GM12878 (cell line): ENCODE data around the gene ITGB2. TPM values are rescaled to one million over a fixed set of nuclear protein-coding genes. Genes with fewer than 3 reads are reported as not detected.

Experiments used
- ATAC-seq: fragments of 200-7000 bp; cut with Tn5 transposase; 3 replicates; pipeline ENCODE4 v1.9.1; 2020; ENCODE audit warnings: mild to moderate bottlenecking, moderate library complexity
- BruUV-seq: library from RNA; stranded (reverse); fragments of 400-500 nt; replicated peaks from 2 replicates; lab custom pipeline; 2021; lab: Mats Ljungman, UMichigan
- CTCF ChIA-PET: fragments of 300-600 bp; sonication (Branson Sonifier 250); formaldehyde crosslinking; extraction: SDS; loops from one replicate; lab custom pipeline; 2021; ENCODE audit warnings: inconsistent platforms; lab: Yijun Ruan, JAX
- POLR2A ChIA-PET: fragments of 350-600 bp; formaldehyde crosslinking; extraction: SDS; loops from one replicate; lab custom pipeline; 2021; ENCODE audit warnings: inconsistent platforms; lab: Charles Lee
- RAD21 ChIA-PET: fragments of 300-600 bp; sonication (Branson Sonifier 250); formaldehyde crosslinking; loops from one replicate; lab custom pipeline; 2023; ENCODE audit warnings: antibody characterized with exemption; ENCODE audit not compliant: unreplicated experiment; lab: Charles Lee
- SMC1A ChIA-PET: fragments of 300-600 bp; sonication (Branson Sonifier 250); formaldehyde crosslinking; loops from one replicate; lab custom pipeline; 2023; ENCODE audit not compliant: unreplicated experiment, uncharacterized antibody; lab: Charles Lee
- DNase-seq: peaks from one replicate; pipeline ENCODE4 v3.0.0-alpha.2; 2011; ENCODE audit warnings: low read depth, low spot score
- FAIRE-seq: peaks from 3 replicates; lab custom pipeline; 2011; peaks lifted over from hg19 to GRCh38; lab: Jason Lieb, UNC
- H2AFZ ChIP-seq: 2 replicates; pipeline ENCODE4 v1.6.0; 2011; ENCODE audit warnings: low read depth, low read length, control low read depth; ENCODE audit not compliant: control insufficient read depth
- H3K27ac ChIP-seq: 2 replicates; pipeline ENCODE4 v1.5.1; 2011; ENCODE audit warnings: control low read depth; ENCODE audit not compliant: control insufficient read depth, insufficient read depth
- H3K27me3 ChIP-seq, 2 experiments: replicated peaks in 1 of 2; 2 replicates each; pipeline versions ENCODE4 v1.6.0 to v1.6.1; 2011; ENCODE audit warnings: low read length in 1 of 2; ENCODE audit not compliant: control insufficient read depth in 2 of 2, insufficient read depth in 2 of 2
- H3K36me3 ChIP-seq, 2 experiments: 2 replicates each; pipeline ENCODE4 v1.5.1; 2011; ENCODE audit warnings: low read length in 1 of 2; ENCODE audit not compliant: control insufficient read depth in 2 of 2, insufficient read depth in 2 of 2
- H3K4me1 ChIP-seq: 2 replicates; pipeline ENCODE4 v1.6.1; 2011; ENCODE audit warnings: mild to moderate bottlenecking, low read length, moderate library complexity, mixed read lengths; ENCODE audit not compliant: control insufficient read depth, insufficient read depth
- H3K4me2 ChIP-seq: 2 replicates; pipeline ENCODE4 v1.6.0; 2011; ENCODE audit warnings: control low read depth; ENCODE audit not compliant: control insufficient read depth, insufficient read depth
- H3K4me3 ChIP-seq: fragments of 200-600 bp; sonication (generic); 2 replicates; pipeline ENCODE4 v1.5.1; 2016
- H3K79me2 ChIP-seq: 2 replicates; pipeline ENCODE4 v1.6.0; 2011; ENCODE audit warnings: low read length; ENCODE audit not compliant: control insufficient read depth, insufficient read depth
- H3K9ac ChIP-seq: 2 replicates; pipeline ENCODE4 v1.8.0; 2011; ENCODE audit warnings: low read length, control low read depth, mixed read lengths; ENCODE audit not compliant: control insufficient read depth, insufficient read depth
- H3K9me3 ChIP-seq: replicated peaks from 3 replicates; pipeline ENCODE4 v1.5.1; 2011; ENCODE audit warnings: mild to moderate bottlenecking, low read length; ENCODE audit not compliant: control insufficient read depth, insufficient read depth
- H4K20me1 ChIP-seq: 2 replicates; pipeline ENCODE4 v1.6.0; 2011; ENCODE audit not compliant: control insufficient read depth, insufficient read depth
- BCL3 ChIP-seq: IDR thresholded peaks from 2 replicates; pipeline ENCODE4 v1.6.1; 2011; ENCODE audit warnings: borderline replicate concordance, low read depth, mild to moderate bottlenecking, moderate library complexity, low read length; ENCODE audit not compliant: insufficient read depth, poor library complexity, severe bottlenecking
- CUX1 ChIP-seq: IDR thresholded peaks from 2 replicates; pipeline ENCODE4 v1.6.1; 2012; ENCODE audit warnings: improper control_type of control experiment, low read depth, low read length; ENCODE audit not compliant: insufficient replicate concordance
- MXI1 ChIP-seq: fragments of 150-350 bp; IDR thresholded peaks from 2 replicates; pipeline ENCODE4 v1.6.1; 2011; ENCODE audit warnings: low read depth, mild to moderate bottlenecking, inconsistent platforms, low read length, improper control_type of control experiment
- NBN ChIP-seq: fragments of 450-650 bp; IDR thresholded peaks from 2 replicates; pipeline ENCODE4 v1.6.1; 2016
- NFIC ChIP-seq: IDR thresholded peaks from 2 replicates; pipeline ENCODE4 v1.6.1; 2012; ENCODE audit warnings: low read depth, mild to moderate bottlenecking, inconsistent platforms, low read length, moderate library complexity
- PKNOX1 ChIP-seq: fragments of 450-650 bp; IDR thresholded peaks from 2 replicates; pipeline ENCODE4 v1.6.1; 2016; ENCODE audit warnings: mild to moderate bottlenecking
- PRDM15 ChIP-seq: fragments of 450-650 bp; formaldehyde crosslinking; IDR thresholded peaks from 2 replicates; pipeline ENCODE4 v1.4.0; 2020; ENCODE audit warnings: mild to moderate bottlenecking, moderate library complexity
- WGBS: methylation state at CpG from one replicate; pipeline ENCODE4 v1.1.6; 2016; ENCODE audit warnings: low lambda C conversion rate; ENCODE audit not compliant: insufficient replicate concordance, insufficient coverage; ENCODE audit errors: missing lambda C conversion rate; 5-methylcytosine and 5-hydroxymethylcytosine counted together
- in situ Hi-C: fragments of 300-500 bp; cut with MboI; formaldehyde crosslinking; loops from 9 replicates; pipeline ENCODE4 v1.14.3; 2018; ENCODE audit warnings: mixed read lengths
- intact Hi-C: fragments of 100-400 bp; cut with micrococcal nuclease; formaldehyde crosslinking; loops from one replicate; pipeline ENCODE4 v1.14.2; 2022; ENCODE audit not compliant: unreplicated experiment
- polyA plus RNA-seq, 11 experiments: library from polyadenylated mRNA; depleted of rRNA in 4 of 11; unstranded in 6 of 11; stranded (reverse) in 5 of 11; fragments of >200 nt; fragmentation: Nextera tagmentation in 4 of 11; fragmentation: Illumina TruSeq in 1 of 11; extraction: Ambion mirVana in 4 of 11; extraction: Trizol in 1 of 11; gene quantifications; 1 replicate in 1 of 11; 2 replicates in 10 of 11; pipeline versions ENCODE4 v1.2.1 to v1.2.3, GENCODE V29; 2011 to 2016; ENCODE audit warnings: inconsistent platforms in 2 of 11, missing spikeins in 2 of 11, low read depth in 1 of 11
- total RNA-seq, 4 experiments: library from RNA; depleted of rRNA in 3 of 4; stranded (reverse); fragments of >200 nt in 3 of 4; fragmentation: Illumina TruSeq in 1 of 4; extraction: Trizol in 1 of 4; gene quantifications; 2 replicates each; pipeline versions ENCODE4 v1.2.1 to v1.2.3, GENCODE V29; 2013 to 2021

The ITGB2 gene
- total and polyA plus RNA-seq, 10 of the 15 experiments (the other 5 are each of a cell fraction or from before 2014, with no cell fraction given) = 8.0 to 172 (median 58.9) TPM

- Histone ChIP-seq H3K27ac (no peak overlapping the region), H3K79me2 (peaks cover 17% of the 10 kb centered on the region), H3K4me2 (peak overlapping the region; percentile 65; the same call in 1 of the 2 replicates), H3K4me3 (no peak overlapping the region), H3K36me3 (peaks cover 1 to 4% of the 10 kb centered on the region in 2 experiments; a peak in 2 of 4 replicates), H3K27me3 (no peaks in the 10 kb centered on the region), H4K20me1 (peaks cover 6% of the 10 kb centered on the region; the same call in 1 of the 2 replicates), H2AFZ (no peak overlapping the region), H3K9ac (no peak overlapping the region), H3K9me3 (no peaks in the 10 kb centered on the region), H3K4me1 (peaks cover 24% of the 10 kb centered on the region)
- CTCF ChIA-PET = interaction anchor here (1.1 to 6.1 kb wide), 9 partner anchors 16 to 424 kb away, joined by 3 to 80 read pairs (median 6); partner anchors contain the start of gene UBE2G2
- in situ Hi-C loops = loop anchor here (10.0 kb wide), 1 partner anchor 49 kb away; no protein-coding TSS in a partner anchor
- BruUV-seq = no TSS peak
- RAD21 ChIA-PET = interaction anchor here (0.7 to 1.3 kb wide), 4 partner anchors 41 to 141 kb away, joined by 3 to 5 read pairs (median 4); partner anchors contain the start of gene PTTG1IP
- FAIRE-seq (no peak), DNase-seq (no peak), ATAC-seq (no peak)
- intact Hi-C loops = loop anchor here (5.0 kb wide), 2 partner anchors 117 to 132 kb away; partner anchors contain the start of genes SUMO3 and UBE2G2
- POLR2A ChIA-PET = interaction anchor here (0.6 to 0.9 kb wide), 2 partner anchors 9 to 203 kb away, joined by 3 to 5 read pairs; no protein-coding TSS in a partner anchor
- 98% methylated on average over 6 of the region's 6 CpGs for WGBS
- SMC1A ChIA-PET = interaction anchor here (1.0 to 6.2 kb wide), 5 partner anchors 11 to 141 kb away, joined by 3 to 56 read pairs (median 5); partner anchors contain the start of gene UBE2G2
- no peak for TF ChIP-seq CUX1
- TF ChIP-seq MXI1 = no peak
- TF ChIP-seq PRDM15 (CRISPR knock-in tag) = no peak
- no peak for TF ChIP-seq PKNOX1
- no peak for TF ChIP-seq NBN
- TF ChIP-seq BCL3 = no peak
- TF ChIP-seq NFIC = no peak
These were observed 13.6 kb upstream of the ITGB2 start for GRCh38 chr21:44934276-44934675.
